Gastroesophageal sphincter (tissue), 3 donors: ENCODE results near the gene TCHHL1.

Experiments used
- CTCF ChIP-seq, 4 experiments: fragments of 200-600 bp in 2 of 4; fragments of 450-650 bp in 2 of 4; sonication (generic) in 1 of 4; IDR thresholded peaks; one replicate each; pipeline ENCODE4 v1.5.1; 2017 to 2019; ENCODE audit warnings: antibody characterized with exemption in 4 of 4, mild to moderate bottlenecking in 2 of 4, moderate library complexity in 2 of 4
- POLR2A ChIP-seq, 2 donors: fragments of 450-650 bp; IDR thresholded peaks; one replicate each; pipeline ENCODE4 v1.6.1; 2017; ENCODE audit warnings: antibody characterized with exemption in 2 of 2, mild to moderate bottlenecking in 2 of 2, moderate library complexity in 1 of 2
- POLR2AphosphoS5 ChIP-seq: sonication (generic); formaldehyde crosslinking; IDR thresholded peaks from one replicate; pipeline ENCODE4 v1.6.1; 2017; ENCODE audit warnings: antibody characterized with exemption

- no peak for TF ChIP-seq CTCF (IDR thresholded peaks at IDR 0.05)
- TF ChIP-seq POLR2A (IDR thresholded peaks at IDR 0.05) = no peak
- TF ChIP-seq POLR2AphosphoS5 = no peak
These were observed 22.1 kb upstream of the TCHHL1 start for GRCh38 chr1:152110860-152111514.
